ENCODE data around the gene ANXA2R.

Gene ANXA2R

GRCh38 chr5:42994246-42994554, 45.9 kb downstream of the ANXA2R start:
- DNase-seq (ENCODE audit: low read depth) = no peak
- TF ChIP-seq CTCF (conservative IDR thresholded peaks at IDR 0.05; ENCODE audit: low read depth, low read length) = no peak
- H3K4me3 ChIP-seq (ENCODE audit: low read depth, low read length) = peak overlapping the region; percentile 68

- peak overlapping the region; percentile 68 for H3K4me3 ChIP-seq (ENCODE audit: low read depth, low read length)
- peak; percentile 89 for DNase-seq (ENCODE audit: low read depth)
- TF ChIP-seq CTCF (conservative IDR thresholded peaks at IDR 0.05; ENCODE audit: low read depth, low read length) = peak; percentile 1
Measured at GRCh38 chr5:42993516-42994245, 46.4 kb downstream of the ANXA2R start.

- peak; percentile 92 for DNase-seq (ENCODE audit: low read depth)
- H3K4me3 ChIP-seq (ENCODE audit: low read depth, low read length) = peak overlapping the region; percentile 78
- no peak for TF ChIP-seq CTCF (conservative IDR thresholded peaks at IDR 0.05; ENCODE audit: low read depth, low read length)
Measured at GRCh38 chr5:42992088-42992879, 47.8 kb downstream of the ANXA2R start.

GRCh38 chr5:42991404-42992087, 48.6 kb downstream of the ANXA2R start:
- no peak for DNase-seq (ENCODE audit: low read depth)
- TF ChIP-seq CTCF (conservative IDR thresholded peaks at IDR 0.05; ENCODE audit: low read depth, low read length) = no peak
- peak overlapping the region; percentile 78 for H3K4me3 ChIP-seq (ENCODE audit: low read depth, low read length)

GRCh38 chr5:42990892-42991291, 49.2 kb downstream of the ANXA2R start:
- no peak for TF ChIP-seq CTCF (conservative IDR thresholded peaks at IDR 0.05; ENCODE audit: low read depth, low read length)
- H3K4me3 ChIP-seq (ENCODE audit: low read depth, low read length) = peak overlapping the region; percentile 78
- no peak for DNase-seq (ENCODE audit: low read depth)

Data from choroid plexus epithelial cell (primary cell).